Brain microvascular endothelial cell (primary cell): ENCODE results near the gene CNTF.
"Not testable (repeated sequence)": the region's sequence is repeated elsewhere in the genome, so short reads cannot be mapped to it uniquely, and the experiment has no call there.

Source experiments
- DNase-seq: peaks from one replicate; pipeline ENCODE4 v3.0.0-alpha.2; 2020
- H3K27ac ChIP-seq: fragments of 250-450 bp; sonication (Bioruptor Pico); 2 replicates; pipeline ENCODE4 v1.5.1; 2020; ENCODE audit warnings: mild to moderate bottlenecking, moderate library complexity
- H3K27me3 ChIP-seq: fragments of 250-450 bp; sonication (Bioruptor Pico); replicated peaks from 2 replicates; pipeline ENCODE4 v1.5.1; 2020; ENCODE audit warnings: mild to moderate bottlenecking
- H3K36me3 ChIP-seq: fragments of 250-450 bp; sonication (Bioruptor Pico); replicated peaks from 2 replicates; pipeline ENCODE4 v1.5.1; 2020; ENCODE audit warnings: mild to moderate bottlenecking
- H3K4me3 ChIP-seq: 2 replicates; pipeline ENCODE4 v1.5.1; 2011; ENCODE audit warnings: low read depth, mild to moderate bottlenecking, control low read depth, low read length, moderate library complexity
- in situ Hi-C: cut with HindIII; loops from 2 replicates; pipeline ENCODE4 v1.10.0; 2017; ENCODE audit warnings: low sequenced_read_pairs, low pct_ligation_motif_present
- TF ChIP-seq, protein P1 (sequence below): IDR thresholded peaks from 2 replicates; pipeline ENCODE4 v1.5.1; 2011; ENCODE audit warnings: low read depth, mild to moderate bottlenecking, moderate library complexity, low read length, control low read depth, inconsistent platforms; ENCODE audit errors: missing control alignments

CNTF gene

GRCh38 chr11:58622344-58622743 is at the start of gene CNTF:
Gene CNTF (plus strand): TSS chr11:58622665. CDS start chr11:58622753, 88 bp downstream.
- in situ Hi-C loops: no loop called here
- H3K27ac ChIP-seq: no peak within 1 kb of the TSS
- peak; percentile 32 for DNase-seq
- H3K36me3 ChIP-seq: peaks cover 32% of the 10 kb centered on the region
- TF ChIP-seq, protein P1, sequence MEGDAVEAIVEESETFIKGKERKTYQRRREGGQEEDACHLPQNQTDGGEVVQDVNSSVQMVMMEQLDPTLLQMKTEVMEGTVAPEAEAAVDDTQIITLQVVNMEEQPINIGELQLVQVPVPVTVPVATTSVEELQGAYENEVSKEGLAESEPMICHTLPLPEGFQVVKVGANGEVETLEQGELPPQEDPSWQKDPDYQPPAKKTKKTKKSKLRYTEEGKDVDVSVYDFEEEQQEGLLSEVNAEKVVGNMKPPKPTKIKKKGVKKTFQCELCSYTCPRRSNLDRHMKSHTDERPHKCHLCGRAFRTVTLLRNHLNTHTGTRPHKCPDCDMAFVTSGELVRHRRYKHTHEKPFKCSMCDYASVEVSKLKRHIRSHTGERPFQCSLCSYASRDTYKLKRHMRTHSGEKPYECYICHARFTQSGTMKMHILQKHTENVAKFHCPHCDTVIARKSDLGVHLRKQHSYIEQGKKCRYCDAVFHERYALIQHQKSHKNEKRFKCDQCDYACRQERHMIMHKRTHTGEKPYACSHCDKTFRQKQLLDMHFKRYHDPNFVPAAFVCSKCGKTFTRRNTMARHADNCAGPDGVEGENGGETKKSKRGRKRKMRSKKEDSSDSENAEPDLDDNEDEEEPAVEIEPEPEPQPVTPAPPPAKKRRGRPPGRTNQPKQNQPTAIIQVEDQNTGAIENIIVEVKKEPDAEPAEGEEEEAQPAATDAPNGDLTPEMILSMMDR: no peak
- H3K27me3 ChIP-seq: no peaks in the 10 kb centered on the region
- H3K4me3 ChIP-seq: no peak within 1 kb of the TSS

- H3K36me3 ChIP-seq, H3K4me3 ChIP-seq, H3K27me3 ChIP-seq, in situ Hi-C loops, DNase-seq: not testable (repeated sequence)
- H3K27ac ChIP-seq: peak overlapping the region; percentile 81
These were observed 49.6 kb upstream of the CNTF start for GRCh38 chr11:58572906-58573305.

DNA sequence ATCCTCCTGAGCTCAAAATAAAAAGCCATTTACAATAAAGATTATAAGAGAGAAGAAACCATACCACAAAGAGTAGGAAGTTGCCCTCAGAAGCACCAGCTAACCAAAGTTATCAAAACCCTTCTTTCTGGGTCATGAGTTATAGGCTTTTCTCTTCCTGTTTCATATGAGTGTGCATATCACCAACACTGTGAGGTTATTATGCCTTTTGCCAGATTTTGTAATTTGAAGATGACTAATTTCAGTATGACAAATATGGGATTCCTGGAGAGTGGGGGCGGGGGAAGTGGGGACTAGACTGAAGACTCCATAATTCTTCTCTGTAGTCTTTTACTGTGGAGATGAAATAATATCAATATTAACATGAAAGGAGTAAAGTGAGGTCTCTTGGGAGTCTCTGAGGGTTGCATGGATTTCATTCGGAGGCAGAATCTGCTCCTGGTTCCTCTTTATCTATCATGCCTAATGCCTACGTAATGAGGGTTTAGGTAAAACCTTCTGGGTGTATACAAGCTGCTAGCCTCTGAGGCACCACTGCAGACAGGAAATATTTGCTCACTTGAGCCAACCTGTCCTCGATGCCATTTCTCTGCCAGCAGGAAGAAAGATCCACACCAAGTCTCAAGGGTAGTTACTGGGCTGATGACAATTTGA is 48.9 kb upstream of the CNTF start:
- Histone ChIP-seq H3K27me3 (no peaks in the 10 kb centered on the region), H3K27ac (peak overlapping the region; percentile 81), H3K4me3 (no peak overlapping the region), H3K36me3 (no peaks in the 10 kb centered on the region)
- peak; percentile 88 for DNase-seq
- in situ Hi-C loops: no loop called here
- TF ChIP-seq, protein P1: no peak

DNA sequence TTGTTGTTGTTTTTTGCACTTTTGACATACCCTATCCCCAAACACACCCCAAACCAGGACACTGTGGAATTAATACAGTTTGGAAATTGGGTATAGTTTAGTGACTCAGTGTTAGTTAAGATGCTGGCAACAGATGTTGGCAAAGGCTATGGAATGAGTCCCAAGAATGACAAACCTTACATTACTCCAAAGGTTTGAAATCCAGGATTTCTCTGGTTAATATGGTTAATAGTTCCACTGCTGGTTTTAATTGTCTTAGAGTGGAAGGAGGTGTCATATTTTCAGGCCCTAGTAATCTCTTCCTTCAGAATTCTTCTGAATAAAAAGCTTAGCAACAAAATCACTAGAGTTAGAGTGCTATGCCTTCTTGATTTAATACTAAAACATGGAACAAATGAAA is 47.6 kb upstream of the CNTF start:
- TF ChIP-seq, protein P1: no peak
- no peaks in the 10 kb centered on the region for H3K27me3 ChIP-seq
- no peak overlapping the region for H3K4me3 ChIP-seq
- DNase-seq: no peak
- peak overlapping the region; percentile 8 for H3K27ac ChIP-seq
- in situ Hi-C loops: no loop called here
- H3K36me3 ChIP-seq: no peaks in the 10 kb centered on the region

DNA sequence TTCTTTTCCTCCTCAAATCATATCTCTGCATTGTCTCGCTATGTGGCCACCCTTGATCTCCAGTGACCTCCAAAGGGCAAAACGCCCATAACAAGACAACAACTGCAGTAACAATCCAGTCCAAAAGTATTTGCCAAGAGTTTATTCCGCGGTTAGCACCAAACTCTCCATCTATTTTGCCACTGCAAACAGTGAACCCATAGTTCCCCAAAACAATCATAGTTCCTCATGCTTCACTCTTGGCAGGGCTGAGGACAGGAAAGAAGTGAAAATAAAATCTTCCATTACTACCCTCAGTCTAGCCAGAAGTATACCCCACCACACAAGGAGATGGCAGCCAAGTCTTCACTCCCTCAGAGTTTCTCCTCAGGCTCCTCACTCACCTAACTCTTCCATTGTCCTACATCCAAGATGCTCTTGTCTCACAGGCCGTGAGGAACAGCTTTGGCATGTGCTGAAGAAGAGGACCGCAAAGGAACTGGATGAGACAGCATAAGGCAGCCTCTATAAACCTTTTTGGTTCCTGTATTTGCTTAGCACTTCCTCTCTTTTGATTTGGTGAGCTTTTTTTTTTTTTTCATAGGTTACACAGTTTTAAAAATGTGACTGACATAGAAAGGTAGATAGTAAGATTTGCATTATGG is 47.0 kb upstream of the CNTF start, which contains the start of gene LPXN:
LPXN (minus strand) TSS at position 480 of the 644 bp plus-strand sequence; CDS start at position 396, 84 bp downstream.
- TF ChIP-seq, protein P1: no peak
- peak within 1 kb of the TSS; percentile 99 for H3K27ac ChIP-seq
- DNase-seq: peak; percentile 40
- H3K27me3 ChIP-seq: no peaks in the 10 kb centered on the region
- no peaks in the 10 kb centered on the region for H3K36me3 ChIP-seq
- peak within 1 kb of the TSS; percentile 98 for H3K4me3 ChIP-seq
- in situ Hi-C loops: no loop called here

- H3K36me3 ChIP-seq: no peaks in the 10 kb centered on the region
- in situ Hi-C loops: no loop called here
- peak; percentile 38 for DNase-seq
These were observed 45.5 kb upstream of the CNTF start for GRCh38 chr11:58576887-58577471.

More at GRCh38 chr11:58576887-58577471, 45.5 kb upstream of the CNTF start:
- peak overlapping the region; percentile 99 for H3K27ac ChIP-seq
- TF ChIP-seq, protein P1: peak; percentile 38
- H3K4me3 ChIP-seq: peak overlapping the region; percentile 98
- H3K27me3 ChIP-seq: no peaks in the 10 kb centered on the region
